H1 (cell line): ENCODE results near the gene MEF2B. TPM values are rescaled to one million over a fixed set of nuclear protein-coding genes. Genes with fewer than 3 reads are reported as not detected.

Experiments
- NANOG ChIP-seq: IDR thresholded peaks from 2 replicates; pipeline ENCODE4 v1.6.1; 2011; ENCODE audit warnings: low read length, low read depth, mild to moderate bottlenecking, inconsistent platforms; ENCODE audit not compliant: insufficient read depth, poor library complexity, severe bottlenecking
- polyA plus RNA-seq, 7 experiments: library from polyadenylated mRNA; depleted of rRNA in 3 of 7; stranded (reverse) in 5 of 7; unstranded in 2 of 7; fragments of >200 nt in 5 of 7; fragments of 200-250 nt in 2 of 7; gene quantifications; 1 replicate in 5 of 7; 2 replicates in 1 of 7; 4 replicates in 1 of 7; pipeline versions ENCODE4 v1.2.1 to v1.2.3, GENCODE V29; 2011 to 2013; ENCODE audit warnings: missing spikeins in 2 of 7, mixed read lengths in 2 of 7
- total RNA-seq: library from RNA; stranded (reverse); fragmentation: NEBNext Ultra II Directional; extraction: Animal tissue kit (Norgen Biotek cat#: 25700); gene quantifications from 2 replicates; pipeline ENCODE4 v1.2.1, GENCODE V29; 2021

MEF2B gene
- total and polyA plus RNA-seq, 2 of the 8 experiments (the other 6 are each of a cell fraction or from before 2014, with no cell fraction given) = 2.8 to 3.7 TPM

- no peak for TF ChIP-seq NANOG
- TF ChIP-seq, all 59 proteins: peak for 0
These were observed 58.8 kb downstream of the MEF2B start (continued) for GRCh38 chr19:19111136-19111835.
